AG04449 (cell line): ENCODE measurements around the gene EIPR1.

Source experiments
- CTCF ChIA-PET: fragments of 350-600 bp; formaldehyde crosslinking; extraction: SDS; loops from one replicate; lab custom pipeline; 2021; ENCODE audit warnings: antibody characterized with exemption; lab: Yijun Ruan, JAX
- POLR2A ChIA-PET: fragments of 400-600, 350-600 bp; formaldehyde crosslinking; extraction: SDS; loops from one replicate; lab custom pipeline; 2020; ENCODE audit warnings: antibody characterized with exemption, inconsistent platforms; lab: Yijun Ruan, JAX
- DNase-seq: peaks from one replicate; pipeline ENCODE4 v3.0.0-alpha.2; 2010; ENCODE audit warnings: low read depth, low spot score
- H3K4me3 ChIP-seq: 2 replicates; pipeline ENCODE4 v1.5.1; 2011; ENCODE audit warnings: low read depth, mild to moderate bottlenecking, control low read depth, low read length
- CTCF ChIP-seq: IDR thresholded peaks from one replicate; pipeline ENCODE4 v1.5.1; 2011; ENCODE audit warnings: mild to moderate bottlenecking, moderate library complexity, low read length, control low read depth, inconsistent platforms; ENCODE audit not compliant: insufficient read depth; ENCODE audit errors: missing control alignments

The EIPR1 gene

GRCh38 chr2:3189961-3190360, 187.7 kb downstream of the EIPR1 start:
- no peak overlapping the region for H3K4me3 ChIP-seq
- POLR2A ChIA-PET: no interaction called here
- no peak for DNase-seq
- no peak for TF ChIP-seq CTCF
- CTCF ChIA-PET: no interaction called here

GRCh38 chr2:3189076-3189591, 188.5 kb downstream of the EIPR1 start:
- no peak for TF ChIP-seq CTCF
- POLR2A ChIA-PET: no interaction called here
- CTCF ChIA-PET: no interaction called here
- H3K4me3 ChIP-seq: no peak overlapping the region
- no peak for DNase-seq

- CTCF ChIA-PET: no interaction called here
- DNase-seq: no peak
- POLR2A ChIA-PET: no interaction called here
- TF ChIP-seq CTCF: no peak
- H3K4me3 ChIP-seq: no peak overlapping the region
These were observed 189.1 kb downstream of the EIPR1 start for GRCh38 chr2:3188405-3188946.

GRCh38 chr2:3187467-3187866, 190.2 kb downstream of the EIPR1 start:
- H3K4me3 ChIP-seq: no peak overlapping the region
- ChIA-PET POLR2A (no interaction called here), CTCF (no interaction called here)
- TF ChIP-seq CTCF: no peak
- no peak for DNase-seq

- POLR2A ChIA-PET: no interaction called here
- CTCF ChIA-PET: no interaction called here
- DNase-seq: no peak
These were observed 190.9 kb downstream of the EIPR1 start for GRCh38 chr2:3186766-3187165.

GRCh38 chr2:3185910-3186309, 191.7 kb downstream of the EIPR1 start:
- no peak for TF ChIP-seq CTCF
- no peak overlapping the region for H3K4me3 ChIP-seq
- ChIA-PET CTCF (no interaction called here), POLR2A (no interaction called here)
- no peak for DNase-seq

More at GRCh38 chr2:3186766-3187165, 190.9 kb downstream of the EIPR1 start:
- no peak overlapping the region for H3K4me3 ChIP-seq
- TF ChIP-seq CTCF: no peak
